ENCODE data around the gene SYNJ1.

SYNJ1 gene

DNA sequence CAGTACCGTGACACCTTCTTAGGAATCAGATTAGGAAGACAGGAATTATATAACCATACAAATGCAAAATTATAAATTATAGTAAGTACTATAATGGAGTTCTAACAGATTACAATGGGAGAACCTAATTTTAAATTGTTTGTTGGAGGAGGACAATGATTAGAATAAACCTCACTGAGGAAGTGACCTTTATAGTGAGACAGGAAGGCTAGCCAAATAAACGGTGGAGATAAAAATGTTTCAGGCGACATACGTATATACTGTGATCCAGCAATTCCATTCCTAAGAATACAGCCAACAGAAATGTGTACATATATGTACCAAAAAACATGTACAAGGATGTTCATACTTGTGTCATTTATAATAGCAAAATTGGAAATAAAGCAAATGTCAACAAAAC is 15.2 kb downstream of the SYNJ1 start:
- no peak overlapping the region for H3K4me3 ChIP-seq (ENCODE audit: control insufficient read depth, low read depth, low read length)
- TF ChIP-seq, protein P1, sequence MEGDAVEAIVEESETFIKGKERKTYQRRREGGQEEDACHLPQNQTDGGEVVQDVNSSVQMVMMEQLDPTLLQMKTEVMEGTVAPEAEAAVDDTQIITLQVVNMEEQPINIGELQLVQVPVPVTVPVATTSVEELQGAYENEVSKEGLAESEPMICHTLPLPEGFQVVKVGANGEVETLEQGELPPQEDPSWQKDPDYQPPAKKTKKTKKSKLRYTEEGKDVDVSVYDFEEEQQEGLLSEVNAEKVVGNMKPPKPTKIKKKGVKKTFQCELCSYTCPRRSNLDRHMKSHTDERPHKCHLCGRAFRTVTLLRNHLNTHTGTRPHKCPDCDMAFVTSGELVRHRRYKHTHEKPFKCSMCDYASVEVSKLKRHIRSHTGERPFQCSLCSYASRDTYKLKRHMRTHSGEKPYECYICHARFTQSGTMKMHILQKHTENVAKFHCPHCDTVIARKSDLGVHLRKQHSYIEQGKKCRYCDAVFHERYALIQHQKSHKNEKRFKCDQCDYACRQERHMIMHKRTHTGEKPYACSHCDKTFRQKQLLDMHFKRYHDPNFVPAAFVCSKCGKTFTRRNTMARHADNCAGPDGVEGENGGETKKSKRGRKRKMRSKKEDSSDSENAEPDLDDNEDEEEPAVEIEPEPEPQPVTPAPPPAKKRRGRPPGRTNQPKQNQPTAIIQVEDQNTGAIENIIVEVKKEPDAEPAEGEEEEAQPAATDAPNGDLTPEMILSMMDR (conservative IDR thresholded peaks at IDR 0.05; ENCODE audit: control insufficient read depth, insufficient read depth, low read depth, low read length) = no peak
- DNase-seq (ENCODE audit: low read depth) = no peak

DNA sequence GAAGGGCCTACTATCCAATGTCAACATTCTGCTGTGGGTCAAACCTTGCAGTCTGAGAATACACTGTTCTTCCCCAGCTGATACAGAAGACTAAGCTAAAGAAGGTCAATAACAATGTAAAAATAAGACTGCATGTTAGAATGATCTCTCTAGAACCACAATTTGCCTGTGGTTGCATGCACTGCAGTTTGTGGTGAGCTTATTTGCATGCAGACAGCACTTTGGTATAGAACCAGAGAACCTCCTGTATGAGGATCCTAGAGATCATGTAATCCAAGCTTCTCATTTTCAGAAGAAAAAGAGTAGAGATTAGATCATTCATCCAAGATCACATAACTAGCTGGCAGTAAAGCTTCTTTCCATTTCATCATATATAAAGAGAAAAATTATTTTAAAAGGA is 15.8 kb downstream of the SYNJ1 start:
- TF ChIP-seq, protein P1 (conservative IDR thresholded peaks at IDR 0.05; ENCODE audit: control insufficient read depth, insufficient read depth, low read depth, low read length) = no peak
- no peak for DNase-seq (ENCODE audit: low read depth)

DNA sequence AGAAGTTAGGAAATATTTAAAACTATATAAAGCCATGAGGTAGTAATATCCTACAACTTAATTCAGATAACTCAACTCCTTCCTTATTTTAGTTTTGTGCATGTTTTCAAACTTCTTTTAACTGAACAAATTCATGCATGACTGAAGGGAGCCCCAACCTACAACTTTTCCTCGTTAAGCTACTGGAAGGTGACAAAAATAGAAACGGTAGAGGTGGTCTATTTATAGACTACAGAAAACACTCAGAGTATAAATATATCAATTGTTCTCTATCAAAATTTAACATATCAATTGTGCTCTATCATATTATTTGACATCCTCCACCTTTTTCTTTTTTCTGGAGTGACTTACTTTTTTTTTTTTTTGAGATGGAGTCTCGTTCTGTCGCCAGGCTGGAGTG is 16.8 kb downstream of the SYNJ1 start:
- no peak for DNase-seq (ENCODE audit: low read depth)
- H3K4me3 ChIP-seq (ENCODE audit: control insufficient read depth, low read depth, low read length) = no peak overlapping the region
- TF ChIP-seq, protein P1 (conservative IDR thresholded peaks at IDR 0.05; ENCODE audit: control insufficient read depth, insufficient read depth, low read depth, low read length) = no peak

More for the DNA sequence above, 15.8 kb downstream of the SYNJ1 start:
- no peak overlapping the region for H3K4me3 ChIP-seq (ENCODE audit: control insufficient read depth, low read depth, low read length)

DNA sequence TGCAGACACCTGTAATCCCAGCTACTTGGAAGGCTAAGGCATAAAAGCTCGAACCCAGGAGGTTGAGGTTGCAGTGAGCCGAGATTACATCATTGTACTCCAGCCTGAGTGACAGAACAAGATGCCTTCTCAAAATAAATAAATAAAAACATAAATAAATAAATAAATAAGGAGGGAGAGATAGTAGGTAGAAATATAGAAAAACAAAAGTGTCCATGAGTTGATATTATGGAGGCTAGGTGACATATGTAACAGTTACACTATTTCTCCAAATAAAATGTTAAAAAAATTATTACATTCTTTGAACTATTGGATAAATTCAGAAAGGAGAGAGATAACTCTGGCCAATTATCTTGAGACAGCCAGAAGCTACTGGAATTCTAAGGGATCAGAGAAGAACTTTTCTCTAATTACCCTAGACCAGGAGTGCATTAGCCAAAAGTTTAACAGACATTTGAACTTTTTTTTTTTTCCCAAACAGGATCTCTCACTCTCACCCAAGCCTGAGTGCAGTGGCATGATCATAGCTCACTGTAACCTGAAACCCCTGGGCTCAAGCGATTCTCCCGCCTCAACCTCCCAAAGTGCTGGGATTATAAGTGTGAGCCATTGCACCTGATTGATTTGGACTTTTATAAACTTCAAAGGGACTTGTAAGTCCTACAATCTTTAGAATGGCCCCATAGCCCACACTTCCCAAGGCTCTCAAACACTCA is 17.6 kb downstream of the SYNJ1 start:
- no peak for DNase-seq (ENCODE audit: low read depth)
- TF ChIP-seq, protein P1 (conservative IDR thresholded peaks at IDR 0.05; ENCODE audit: control insufficient read depth, insufficient read depth, low read depth, low read length) = no peak
- no peak overlapping the region for H3K4me3 ChIP-seq (ENCODE audit: control insufficient read depth, low read depth, low read length)

DNA sequence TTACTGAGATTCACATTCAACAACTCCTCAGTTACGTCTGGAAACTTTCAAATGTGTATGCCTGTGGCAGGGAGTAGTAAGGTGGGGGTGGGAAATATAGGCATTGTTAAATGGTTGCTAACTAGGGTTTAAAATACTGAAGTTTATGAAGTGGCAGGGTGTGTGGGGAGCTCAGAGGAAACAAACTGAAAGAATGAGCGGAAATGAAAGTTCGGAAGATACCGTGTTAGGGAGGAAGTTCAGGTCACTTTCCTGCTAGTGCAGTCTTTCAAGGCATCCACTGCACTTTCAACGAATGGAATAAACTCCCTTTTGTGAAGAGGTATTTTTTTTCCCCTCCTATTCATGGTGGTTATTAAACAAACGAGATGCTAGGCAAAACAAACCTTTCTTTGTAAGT is 19.7 kb downstream of the SYNJ1 start:
- no peak overlapping the region for H3K4me3 ChIP-seq (ENCODE audit: control insufficient read depth, low read depth, low read length)
- TF ChIP-seq, protein P1 (conservative IDR thresholded peaks at IDR 0.05; ENCODE audit: control insufficient read depth, insufficient read depth, low read depth, low read length) = no peak
- no peak for DNase-seq (ENCODE audit: low read depth)

DNA sequence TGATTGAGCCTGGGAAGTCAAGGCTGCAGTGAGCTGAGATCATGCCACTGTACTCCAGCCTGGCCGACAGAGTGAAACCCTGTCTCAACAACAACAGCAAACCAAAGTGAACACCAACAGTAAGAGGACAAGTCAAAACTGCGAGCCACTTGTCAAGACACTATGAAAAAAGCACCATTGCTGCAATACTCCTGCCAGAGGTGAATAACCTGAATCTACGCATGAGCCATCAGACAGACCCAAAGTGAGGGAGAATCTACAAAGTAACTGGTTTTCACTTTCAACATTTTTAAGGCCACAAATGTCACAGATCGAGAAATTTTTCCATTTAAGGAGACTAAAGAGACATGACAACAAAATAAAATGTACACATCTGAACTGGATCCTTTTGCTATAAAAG is 21.9 kb downstream of the SYNJ1 start:
- no peak for DNase-seq (ENCODE audit: low read depth)
- no peak overlapping the region for H3K4me3 ChIP-seq (ENCODE audit: control insufficient read depth, low read depth, low read length)
- TF ChIP-seq, protein P1 (conservative IDR thresholded peaks at IDR 0.05; ENCODE audit: control insufficient read depth, insufficient read depth, low read depth, low read length) = no peak

All from fibroblast of mammary gland (primary cell).